D721Med (cell line): ENCODE results near the gene PADI1.

Experiments
- DNase-seq: peaks from one replicate; pipeline ENCODE4 v3.0.0; 2011; ENCODE audit warnings: low spot score; ENCODE audit not compliant: insufficient read length
- FAIRE-seq: peaks from 2 replicates; lab custom pipeline; 2011; peaks lifted over from hg19 to GRCh38; lab: Jason Lieb, UNC
- TF ChIP-seq, protein P1 (sequence below): IDR thresholded peaks from 2 replicates; pipeline ENCODE4 v1.5.1; 2012; ENCODE audit warnings: mild to moderate bottlenecking, control low read depth; ENCODE audit not compliant: insufficient read depth; ENCODE audit errors: missing control alignments

Gene PADI1

DNA sequence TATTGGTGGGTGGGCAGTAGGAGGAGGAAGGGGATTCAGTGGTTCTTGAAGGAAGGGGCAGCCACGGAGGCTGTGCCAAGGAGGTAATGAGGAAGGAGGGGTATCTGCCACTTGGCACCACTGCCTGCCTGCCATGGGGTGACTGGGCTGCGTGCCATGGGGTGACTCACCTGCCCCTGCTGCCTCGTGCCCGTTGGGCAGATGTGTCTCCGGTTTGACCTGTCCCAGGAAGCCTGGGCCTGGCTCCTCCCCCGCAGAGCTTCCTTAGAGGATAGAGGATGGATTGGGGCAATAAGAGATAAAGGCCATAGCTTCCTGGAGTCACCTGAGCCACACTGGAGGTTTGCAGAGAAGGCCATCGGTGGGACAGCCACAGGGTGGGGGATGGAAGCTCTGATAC is 45.7 kb downstream of the PADI1 start:
- TF ChIP-seq, protein P1, sequence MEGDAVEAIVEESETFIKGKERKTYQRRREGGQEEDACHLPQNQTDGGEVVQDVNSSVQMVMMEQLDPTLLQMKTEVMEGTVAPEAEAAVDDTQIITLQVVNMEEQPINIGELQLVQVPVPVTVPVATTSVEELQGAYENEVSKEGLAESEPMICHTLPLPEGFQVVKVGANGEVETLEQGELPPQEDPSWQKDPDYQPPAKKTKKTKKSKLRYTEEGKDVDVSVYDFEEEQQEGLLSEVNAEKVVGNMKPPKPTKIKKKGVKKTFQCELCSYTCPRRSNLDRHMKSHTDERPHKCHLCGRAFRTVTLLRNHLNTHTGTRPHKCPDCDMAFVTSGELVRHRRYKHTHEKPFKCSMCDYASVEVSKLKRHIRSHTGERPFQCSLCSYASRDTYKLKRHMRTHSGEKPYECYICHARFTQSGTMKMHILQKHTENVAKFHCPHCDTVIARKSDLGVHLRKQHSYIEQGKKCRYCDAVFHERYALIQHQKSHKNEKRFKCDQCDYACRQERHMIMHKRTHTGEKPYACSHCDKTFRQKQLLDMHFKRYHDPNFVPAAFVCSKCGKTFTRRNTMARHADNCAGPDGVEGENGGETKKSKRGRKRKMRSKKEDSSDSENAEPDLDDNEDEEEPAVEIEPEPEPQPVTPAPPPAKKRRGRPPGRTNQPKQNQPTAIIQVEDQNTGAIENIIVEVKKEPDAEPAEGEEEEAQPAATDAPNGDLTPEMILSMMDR, result no peak
- FAIRE-seq, result no peak
- no peak for DNase-seq

- FAIRE-seq, result no peak
- DNase-seq, result no peak
- TF ChIP-seq, protein P1, result no peak
Measured at GRCh38 chr1:17251246-17251645, 46.3 kb downstream of the PADI1 start.

- no peak for DNase-seq
- TF ChIP-seq, protein P1, result no peak
- FAIRE-seq, result no peak
Measured at GRCh38 chr1:17251701-17252376, 46.9 kb downstream of the PADI1 start.

GRCh38 chr1:17255336-17255735 is 50.4 kb downstream of the PADI1 start:
- TF ChIP-seq, protein P1, result no peak
- FAIRE-seq, result no peak
- no peak for DNase-seq

GRCh38 chr1:17258116-17258757 is 53.3 kb downstream of the PADI1 start:
- FAIRE-seq, result no peak
- DNase-seq, result no peak
- TF ChIP-seq, protein P1, result no peak

DNA sequence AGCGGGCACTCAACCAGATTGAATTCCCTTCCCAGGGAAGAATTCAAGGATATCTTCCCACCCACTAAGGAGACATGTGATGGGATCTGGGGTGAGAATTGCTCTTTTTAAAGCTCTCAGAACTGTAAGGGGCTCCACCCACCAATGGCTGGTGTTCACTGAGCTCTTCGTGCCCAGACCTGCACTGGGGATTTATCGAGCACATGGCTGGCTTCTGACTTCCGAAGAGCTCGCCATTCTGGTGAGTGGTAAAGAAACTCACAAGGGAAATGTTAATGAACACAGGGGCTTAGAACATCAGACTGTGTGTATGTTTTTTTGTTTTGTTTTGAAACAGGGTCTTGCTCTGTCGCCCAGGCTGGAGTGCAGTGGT is 53.8 kb downstream of the PADI1 start:
- TF ChIP-seq, protein P1, result no peak
- DNase-seq, result no peak
- no peak for FAIRE-seq
